ENCODE measurements around the gene LSM11. TPM values are rescaled to one million over a fixed set of nuclear protein-coding genes. Genes with fewer than 3 reads are reported as not detected.

LSM11 gene
- polyA plus RNA-seq, 1 of the 3 experiments (the other 2 are of a cell fraction): 0.95 TPM

Small RNA genes within 50 kb of the gene (small RNA-seq; reads per million reads assigned to genes)
- gene AC026407.1: 0 reads per million in 7 experiments
- 0 to 0.06 (median 0) reads per million in 7 experiments for gene RNU6-260P

Other genes starting within 250 kb of the LSM11 start
- 43.1 and 46.9 TPM in 2 replicates for gene ADAM19, start 167.9 kb upstream of the LSM11 start, polyA plus RNA-seq (2012; rRNA removed)
- gene SOX30, start 91.3 kb upstream of the LSM11 start, polyA plus RNA-seq (2012; rRNA removed): 0.10 and 0.13 TPM in 2 replicates
- not detected in 2 replicates for gene C5orf52, start 72.2 kb upstream of the LSM11 start, polyA plus RNA-seq (2012; rRNA removed)
- 32.0 and 37.0 TPM in 2 replicates for gene THG1L, start 12.3 kb upstream of the LSM11 start, polyA plus RNA-seq (2012; rRNA removed)
- gene CLINT1, start 115.4 kb downstream of the LSM11 start, polyA plus RNA-seq (2012; rRNA removed): 65.4 and 105 TPM in 2 replicates